BLaER1 (cell line): Measurements from ENCODE around the gene VPS39.

Experiments used
- H3K27ac ChIP-seq: shearing (Covaris generic); formaldehyde crosslinking; 2 replicates; pipeline ENCODE4 v1.8.1; 2022
- H3K27me3 ChIP-seq: shearing (Covaris generic); formaldehyde crosslinking; 2 replicates; pipeline ENCODE4 v1.8.1; 2022
- H3K36me3 ChIP-seq: shearing (Covaris generic); formaldehyde crosslinking; 2 replicates; pipeline ENCODE4 v1.8.1; 2022
- H3K4me1 ChIP-seq: shearing (Covaris generic); formaldehyde crosslinking; 2 replicates; pipeline ENCODE4 v1.8.1; 2022
- H3K4me2 ChIP-seq: shearing (Covaris generic); formaldehyde crosslinking; 2 replicates; pipeline ENCODE4 v1.8.1; 2022
- H3K4me3 ChIP-seq: shearing (Covaris generic); formaldehyde crosslinking; 2 replicates; pipeline ENCODE4 v1.8.1; 2022
- H3K9ac ChIP-seq: shearing (Covaris generic); formaldehyde crosslinking; 2 replicates; pipeline ENCODE4 v1.8.1; 2022
- H3K9me3 ChIP-seq: shearing (Covaris generic); formaldehyde crosslinking; 2 replicates; pipeline ENCODE4 v1.8.1; 2022
- H4K20me1 ChIP-seq: shearing (Covaris generic); formaldehyde crosslinking; 2 replicates; pipeline ENCODE4 v1.8.1; 2022
- Cebpa-rat ChIP-seq: shearing (Covaris generic); IDR thresholded peaks from 2 replicates; pipeline ENCODE4 v1.8.1; 2022

VPS39 gene

DNA sequence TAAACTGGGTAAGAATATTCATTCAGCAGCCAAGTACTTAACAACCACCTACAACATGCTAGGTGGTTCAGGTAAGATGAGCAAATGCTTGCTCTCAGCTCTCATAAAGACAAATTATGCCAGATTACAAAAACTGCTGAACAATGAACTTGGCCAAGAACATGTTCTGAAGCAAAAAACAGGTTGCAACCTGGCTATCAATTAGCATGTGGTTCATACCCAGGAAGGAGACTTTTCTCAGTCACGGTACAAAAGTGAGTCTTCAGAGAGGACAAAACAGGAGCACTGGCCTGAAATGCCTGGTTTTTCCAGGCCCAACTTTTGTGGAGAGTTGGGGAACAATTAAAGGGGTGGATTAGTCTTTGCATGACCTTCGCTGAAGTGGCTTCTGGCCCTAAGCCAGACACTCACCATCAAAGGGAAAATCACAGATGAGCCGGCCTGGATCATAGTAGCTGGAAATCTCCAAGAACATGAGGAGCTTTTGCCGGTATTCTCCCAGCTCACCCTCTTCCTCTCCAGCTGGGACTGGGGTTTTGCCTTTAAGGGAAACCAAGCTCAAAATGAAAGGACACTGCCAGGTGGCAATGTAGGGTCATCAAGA, 44.1 kb downstream of the VPS39 start:
- no peaks in the 10 kb centered on the region for H3K4me1 ChIP-seq
- no peaks in the 10 kb centered on the region for H3K9me3 ChIP-seq
- no peak overlapping the region for H3K27ac ChIP-seq
- TF ChIP-seq Cebpa-rat, result no peak
- no peak overlapping the region for H3K4me2 ChIP-seq
- no peaks in the 10 kb centered on the region for H3K27me3 ChIP-seq
- peaks cover 99% of the 10 kb centered on the region for H3K36me3 ChIP-seq
- no peak overlapping the region for H3K4me3 ChIP-seq
- no peaks in the 10 kb centered on the region for H4K20me1 ChIP-seq
- H3K9ac ChIP-seq, result no peak overlapping the region

DNA sequence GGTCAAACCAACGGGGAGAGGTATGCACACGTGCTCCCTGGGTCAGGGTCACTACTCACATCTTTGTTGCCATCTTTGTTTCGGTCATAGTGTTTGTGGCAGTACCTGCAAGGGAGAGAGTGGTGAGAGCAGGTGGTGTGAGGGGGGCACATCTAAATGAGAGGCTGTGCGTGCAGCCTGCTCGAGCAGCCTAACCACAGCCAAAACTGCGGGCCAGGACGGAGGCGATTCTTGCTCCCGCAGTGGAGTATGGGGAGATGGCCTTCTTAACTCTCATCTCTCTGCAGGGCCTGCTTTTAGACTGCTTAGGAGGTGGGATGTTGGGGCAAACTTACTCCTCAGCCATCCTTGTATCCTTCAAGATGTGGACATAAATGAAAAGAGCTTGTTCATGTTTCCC, 44.8 kb downstream of the VPS39 start:
- TF ChIP-seq Cebpa-rat, result no peak

DNA sequence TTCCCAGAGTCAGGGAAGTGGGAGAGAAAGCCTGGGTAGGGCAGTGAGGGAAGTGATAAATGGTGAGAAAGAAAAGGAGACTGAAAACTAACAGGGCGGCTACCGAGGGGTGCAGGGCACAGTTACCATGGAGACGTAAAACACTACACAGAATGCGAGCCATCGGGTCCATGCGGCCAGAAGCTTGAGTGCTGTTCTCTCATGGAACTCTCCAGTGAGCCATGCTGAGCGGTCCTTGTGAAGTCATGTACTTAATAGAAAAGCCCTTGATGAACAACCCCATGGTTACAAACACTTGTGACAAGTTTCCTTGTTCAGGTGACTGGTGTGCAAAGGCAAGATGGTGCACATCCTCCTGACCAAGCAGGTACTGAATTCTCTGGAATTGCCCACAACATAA, 48.0 kb downstream of the VPS39 start:
- no peaks in the 10 kb centered on the region for H3K9me3 ChIP-seq
- H3K27ac ChIP-seq, result no peak overlapping the region
- no peak overlapping the region for H3K4me3 ChIP-seq
- peaks cover 71% of the 10 kb centered on the region for H3K36me3 ChIP-seq
- H3K9ac ChIP-seq, result no peak overlapping the region
- TF ChIP-seq Cebpa-rat, result no peak
- no peaks in the 10 kb centered on the region for H3K4me1 ChIP-seq
- H4K20me1 ChIP-seq, result no peaks in the 10 kb centered on the region
- H3K4me2 ChIP-seq, result no peak overlapping the region
- no peaks in the 10 kb centered on the region for H3K27me3 ChIP-seq

More for the DNA sequence above, 44.8 kb downstream of the VPS39 start:
- Histone ChIP-seq H3K27ac (no peak overlapping the region), H3K36me3 (peaks cover 100% of the 10 kb centered on the region), H4K20me1 (no peaks in the 10 kb centered on the region), H3K4me1 (no peaks in the 10 kb centered on the region), H3K9ac (no peak overlapping the region), H3K4me3 (no peak overlapping the region), H3K27me3 (no peaks in the 10 kb centered on the region), H3K9me3 (no peaks in the 10 kb centered on the region), H3K4me2 (no peak overlapping the region)

DNA sequence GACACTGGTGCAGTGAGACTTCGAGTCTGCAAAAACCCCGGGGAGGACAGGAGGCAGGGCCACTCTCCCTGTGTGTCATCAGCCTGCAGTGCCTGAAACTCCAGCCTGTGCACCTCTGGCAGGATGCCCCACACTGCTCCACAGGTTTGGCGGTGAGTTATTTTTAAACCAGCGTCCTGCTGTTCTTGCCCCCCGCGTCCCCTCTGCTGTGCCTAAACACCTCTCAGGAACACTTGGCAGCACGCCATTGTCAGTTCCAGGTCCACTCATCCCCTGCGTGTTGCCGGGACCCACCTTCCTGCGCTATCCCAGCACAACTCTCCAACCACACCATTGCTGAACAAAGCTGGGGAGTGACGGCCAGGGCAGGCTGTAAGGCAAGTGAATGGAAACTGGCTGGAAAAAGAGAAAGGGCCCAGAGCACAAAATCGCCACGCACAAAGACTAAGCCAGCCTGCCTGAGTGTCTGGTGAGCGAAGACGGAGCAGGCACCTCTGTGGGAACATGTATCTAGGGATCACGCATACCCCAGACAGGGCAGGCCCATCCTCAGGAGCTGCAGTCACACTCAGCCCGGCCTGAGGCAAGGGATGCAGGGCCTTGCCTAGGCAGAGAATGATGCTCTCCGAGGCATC, 48.6 kb downstream of the VPS39 start:
- TF ChIP-seq Cebpa-rat, result no peak
- no peaks in the 10 kb centered on the region for H4K20me1 ChIP-seq
- no peak overlapping the region for H3K27ac ChIP-seq
- H3K9ac ChIP-seq, result no peak overlapping the region
- H3K9me3 ChIP-seq, result no peaks in the 10 kb centered on the region
- no peaks in the 10 kb centered on the region for H3K27me3 ChIP-seq
- no peak overlapping the region for H3K4me2 ChIP-seq
- H3K36me3 ChIP-seq, result peaks cover 64% of the 10 kb centered on the region
- H3K4me3 ChIP-seq, result no peak overlapping the region
- no peaks in the 10 kb centered on the region for H3K4me1 ChIP-seq

DNA sequence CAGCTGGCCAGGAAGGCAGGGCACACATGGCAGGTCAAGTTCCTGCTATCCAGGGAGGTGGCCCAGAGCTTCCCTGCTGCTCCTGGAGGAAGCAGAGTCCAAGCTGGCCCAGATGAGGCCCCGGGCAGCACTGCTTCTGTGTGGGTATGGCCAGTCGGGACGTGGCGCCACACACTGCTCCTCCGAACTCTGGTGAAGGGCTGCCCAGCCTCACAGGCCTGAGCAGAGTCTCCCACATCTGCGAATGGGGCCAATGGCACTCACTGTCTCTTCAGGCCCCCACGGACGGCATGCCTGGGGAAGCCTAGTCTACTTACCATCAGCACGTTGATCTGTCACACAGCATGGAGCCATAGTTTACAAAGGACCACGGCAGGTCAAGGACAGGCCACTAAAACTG, 49.2 kb downstream of the VPS39 start:
- no peak overlapping the region for H3K9ac ChIP-seq
- no peaks in the 10 kb centered on the region for H3K9me3 ChIP-seq
- no peak overlapping the region for H3K4me3 ChIP-seq
- H4K20me1 ChIP-seq, result no peaks in the 10 kb centered on the region
- H3K36me3 ChIP-seq, result peaks cover 59% of the 10 kb centered on the region
- H3K27ac ChIP-seq, result no peak overlapping the region
- TF ChIP-seq Cebpa-rat, result no peak
- H3K4me1 ChIP-seq, result no peaks in the 10 kb centered on the region
- H3K4me2 ChIP-seq, result no peak overlapping the region
- H3K27me3 ChIP-seq, result no peaks in the 10 kb centered on the region

DNA sequence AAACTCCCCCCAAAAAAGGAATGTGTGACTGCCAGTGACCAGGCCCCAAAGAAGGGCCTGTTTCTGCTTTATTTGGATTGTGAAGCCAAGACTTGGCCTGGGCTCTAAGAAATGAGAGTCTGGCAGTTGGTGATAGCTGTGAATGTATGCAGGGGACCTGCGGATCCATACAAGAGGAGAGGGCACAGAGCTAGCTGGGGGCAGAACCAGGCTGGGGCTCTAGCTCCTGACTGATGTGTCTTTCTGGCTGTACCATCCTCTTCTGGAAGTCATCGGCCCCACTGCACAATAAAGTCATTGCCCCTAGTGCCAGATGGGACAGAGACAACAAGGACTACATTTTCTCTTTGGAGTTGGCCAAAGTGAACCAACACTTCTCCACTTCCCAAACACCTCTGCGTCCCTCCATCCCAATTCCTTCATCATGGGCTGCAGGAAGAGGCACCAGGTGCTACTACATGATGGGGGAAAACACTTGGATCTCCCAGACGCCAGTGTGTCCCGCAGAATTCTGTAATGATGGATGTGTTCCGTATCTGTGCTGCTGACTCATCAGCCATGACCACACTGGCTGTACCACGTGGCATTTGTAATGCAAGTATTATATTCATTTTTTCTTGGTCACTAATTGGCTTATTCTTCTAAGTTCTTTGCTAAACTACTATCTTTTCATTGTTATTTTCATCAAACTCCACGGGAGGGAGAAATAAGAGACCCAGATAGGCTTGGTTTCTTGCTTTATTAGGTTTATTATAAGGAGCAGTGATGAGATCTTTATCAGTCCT, 49.9 kb downstream of the VPS39 start:
- H3K9ac ChIP-seq, result no peak overlapping the region
- H3K9me3 ChIP-seq, result no peaks in the 10 kb centered on the region
- TF ChIP-seq Cebpa-rat, result no peak
- H3K27me3 ChIP-seq, result no peaks in the 10 kb centered on the region
- H4K20me1 ChIP-seq, result no peaks in the 10 kb centered on the region
- peaks cover 51% of the 10 kb centered on the region for H3K36me3 ChIP-seq
- H3K27ac ChIP-seq, result no peak overlapping the region
- H3K4me3 ChIP-seq, result no peak overlapping the region
- H3K4me1 ChIP-seq, result no peaks in the 10 kb centered on the region
- no peak overlapping the region for H3K4me2 ChIP-seq

DNA sequence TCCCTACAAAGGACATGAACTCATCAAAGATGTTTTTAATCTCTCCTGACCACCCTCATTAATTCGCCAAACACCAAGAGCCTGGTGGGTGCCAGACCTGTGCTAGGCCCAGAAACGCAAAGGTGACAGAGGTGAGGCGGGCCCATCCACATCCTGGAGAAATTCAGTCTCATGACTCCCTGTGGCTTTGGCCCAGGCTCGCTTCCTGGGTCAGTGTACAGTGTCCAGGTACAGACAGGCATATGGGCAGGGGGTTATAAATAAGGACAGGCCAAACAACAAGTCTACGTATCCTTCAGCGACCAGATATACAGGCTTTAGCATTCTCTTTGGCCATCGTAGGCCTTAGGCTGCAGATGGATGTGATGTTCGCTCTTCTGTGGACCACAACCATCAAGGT, 50.7 kb downstream of the VPS39 start:
- no peak overlapping the region for H3K9ac ChIP-seq
- H3K4me2 ChIP-seq, result no peak overlapping the region
- H3K9me3 ChIP-seq, result no peaks in the 10 kb centered on the region
- no peaks in the 10 kb centered on the region for H3K4me1 ChIP-seq
- no peak overlapping the region for H3K27ac ChIP-seq
- no peak for TF ChIP-seq Cebpa-rat
- H3K36me3 ChIP-seq, result peaks cover 43% of the 10 kb centered on the region
- H4K20me1 ChIP-seq, result no peaks in the 10 kb centered on the region
- H3K4me3 ChIP-seq, result no peak overlapping the region
- no peaks in the 10 kb centered on the region for H3K27me3 ChIP-seq

DNA sequence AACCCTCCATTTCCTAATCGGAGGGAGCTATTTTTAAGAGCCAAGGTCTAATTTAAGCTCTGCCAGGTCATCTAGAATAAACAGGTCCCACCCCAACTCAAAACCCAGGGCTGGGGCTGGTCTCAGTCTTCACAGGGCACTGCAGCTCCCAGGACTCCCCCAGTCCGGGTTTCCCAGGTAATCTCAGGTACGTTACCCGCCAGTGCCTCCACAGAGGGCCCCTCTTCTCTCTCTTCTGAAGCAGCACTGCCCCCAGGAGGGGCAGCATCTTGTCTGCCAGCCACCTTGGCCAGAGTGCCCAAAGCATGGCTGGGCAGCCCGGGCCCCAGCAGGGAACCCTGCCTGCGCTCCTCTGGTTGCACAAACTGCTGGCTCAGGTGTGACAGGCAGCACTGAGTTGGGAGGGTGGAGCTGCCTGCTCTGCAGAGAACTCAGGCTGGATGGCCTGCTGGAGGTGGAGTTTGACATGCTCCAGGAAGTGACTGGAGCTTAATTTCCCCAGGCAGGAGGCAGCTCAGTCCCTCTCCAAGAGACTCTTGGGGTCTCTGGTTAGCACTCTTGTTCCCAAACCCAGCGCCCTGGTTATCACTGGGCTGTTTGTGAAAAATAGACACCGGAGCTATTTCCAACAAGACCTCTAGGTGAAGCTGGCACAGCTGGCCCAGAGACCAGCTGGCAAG, 51.7 kb downstream of the VPS39 start, which contains the start of gene PLA2G4F:
Gene PLA2G4F (minus strand): TSS at position 394 of the 680 bp plus-strand sequence. CDS start 87 bp downstream, at position 307.
- H3K4me1 ChIP-seq, result no peaks in the 10 kb centered on the region
- no peaks in the 10 kb centered on the region for H3K9me3 ChIP-seq
- no peak for TF ChIP-seq Cebpa-rat
- peaks cover 33% of the 10 kb centered on the region for H3K36me3 ChIP-seq
- H3K4me2 ChIP-seq, result no peak within 1 kb of the TSS
- H4K20me1 ChIP-seq, result no peaks in the 10 kb centered on the region
- no peaks in the 10 kb centered on the region for H3K27me3 ChIP-seq
- H3K27ac ChIP-seq, result no peak within 1 kb of the TSS
- no peak within 1 kb of the TSS for H3K9ac ChIP-seq
- H3K4me3 ChIP-seq, result no peak within 1 kb of the TSS

DNA sequence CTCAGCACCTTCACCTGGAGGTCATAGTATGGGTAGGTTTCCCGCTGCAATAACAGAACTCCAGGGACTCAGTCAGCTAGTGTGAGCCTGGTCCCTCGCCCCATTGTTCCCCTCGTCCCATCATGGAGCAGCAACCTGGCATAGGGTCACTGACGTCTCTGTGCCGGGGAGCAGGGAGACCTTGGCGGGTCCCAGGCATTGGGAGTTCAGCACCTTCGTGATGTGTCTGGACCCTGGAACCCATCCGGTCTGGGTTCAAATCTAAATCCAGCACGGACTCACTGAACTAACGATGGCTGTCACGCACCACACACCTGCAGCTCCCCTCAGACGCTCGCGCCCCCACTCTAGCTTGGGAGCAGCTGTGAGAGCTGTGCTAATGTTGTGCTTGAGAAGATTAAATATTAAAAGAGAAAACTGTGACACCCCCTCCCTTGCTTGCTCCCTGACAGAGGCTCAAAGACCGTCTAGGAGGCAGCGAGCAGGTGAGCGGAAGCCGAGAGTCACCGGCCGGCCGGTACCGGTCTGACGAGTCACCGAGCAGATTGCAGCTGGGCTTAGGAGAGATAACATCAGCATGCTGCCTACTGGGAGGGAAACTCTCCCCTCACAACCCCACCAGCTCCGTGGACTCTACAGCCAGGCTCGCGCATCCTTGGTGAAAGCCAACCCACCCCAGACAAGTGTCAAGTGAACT, 52.4 kb downstream of the VPS39 start:
- Histone ChIP-seq H3K9ac (no peak overlapping the region), H3K4me1 (no peaks in the 10 kb centered on the region), H4K20me1 (no peaks in the 10 kb centered on the region), H3K9me3 (no peaks in the 10 kb centered on the region), H3K27me3 (no peaks in the 10 kb centered on the region), H3K36me3 (peaks cover 26% of the 10 kb centered on the region), H3K4me2 (no peak overlapping the region), H3K27ac (no peak overlapping the region), H3K4me3 (no peak overlapping the region)
- no peak for TF ChIP-seq Cebpa-rat
